ENCODE results near the gene COMTD1.

The COMTD1 gene

GRCh38 chr10:75247797-75248196 is 12.0 kb upstream of the COMTD1 start:
- POLR2A ChIA-PET = no interaction called here

GRCh38 chr10:75246506-75246905 is 10.7 kb upstream of the COMTD1 start:
- ChIA-PET CTCF (interaction anchor here (0.9 to 4.4 kb wide), 2 partner anchors 10 to 12 kb away, joined by 3 to 26 read pairs; partner anchors contain the start of gene COMTD1), POLR2A (no interaction called here)
- DNase-seq (ENCODE audit: extremely low spot score) = no peak
- TF ChIP-seq CTCF (IDR thresholded peaks at IDR 0.05; ENCODE audit: control extremely low read depth, extremely low read depth, low read depth, missing control alignments) = no peak

More at GRCh38 chr10:75247797-75248196, 12.0 kb upstream of the COMTD1 start:
- TF ChIP-seq CTCF (IDR thresholded peaks at IDR 0.05; ENCODE audit: control extremely low read depth, extremely low read depth, low read depth, missing control alignments) = no peak
- no peak for DNase-seq (ENCODE audit: extremely low spot score)
- CTCF ChIA-PET = interaction anchor here (4.4 kb wide), 1 partner anchor 11 kb away, joined by 26 read pairs; the partner anchor contains the start of gene COMTD1

- DNase-seq (ENCODE audit: extremely low spot score) = no peak
- ChIA-PET POLR2A (no interaction called here), CTCF (interaction anchor here (4.4 kb wide), 1 partner anchor 9 kb away, joined by 26 read pairs; the partner anchor contains the start of gene COMTD1)
- TF ChIP-seq CTCF (IDR thresholded peaks at IDR 0.05; ENCODE audit: control extremely low read depth, extremely low read depth, low read depth, missing control alignments) = no peak
Observed at GRCh38 chr10:75245354-75246250, 9.8 kb upstream of the COMTD1 start.

- CTCF ChIA-PET = no interaction called here
- POLR2A ChIA-PET = no interaction called here
- no peak for TF ChIP-seq CTCF (IDR thresholded peaks at IDR 0.05; ENCODE audit: control extremely low read depth, extremely low read depth, low read depth, missing control alignments)
- no peak for DNase-seq (ENCODE audit: extremely low spot score)
Observed at GRCh38 chr10:75244487-75245353, 9.0 kb upstream of the COMTD1 start.

GRCh38 chr10:75243426-75243825 is 7.7 kb upstream of the COMTD1 start:
- no peak for TF ChIP-seq CTCF (IDR thresholded peaks at IDR 0.05; ENCODE audit: control extremely low read depth, extremely low read depth, low read depth, missing control alignments)
- ChIA-PET POLR2A (no interaction called here), CTCF (no interaction called here)

More at GRCh38 chr10:75243426-75243825, 7.7 kb upstream of the COMTD1 start:
- no peak for DNase-seq (ENCODE audit: extremely low spot score)

All from GM10248 (cell line).